ENCODE results near the gene PDE4D.

The PDE4D gene

GRCh38 chr5:59241552-59241951, 652.0 kb downstream of the PDE4D start:
- H3K27me3 ChIP-seq (replicated peaks; ENCODE audit: control insufficient read depth, insufficient read depth, low read length) = no peaks in the 10 kb centered on the region
- DNase-seq (ENCODE audit: extremely low read depth, insufficient read length) = no peak
- TF ChIP-seq CTCF (IDR thresholded peaks at IDR 0.05; ENCODE audit: insufficient read depth, low read length, poor library complexity, severe bottlenecking) = no peak
- H3K4me3 ChIP-seq (replicated peaks; ENCODE audit: low read depth, low read length) = no peak overlapping the region
- H3K36me3 ChIP-seq (ENCODE audit: control insufficient read depth, insufficient read depth, low read length) = no peaks in the 10 kb centered on the region

- no peak for TF ChIP-seq CTCF (IDR thresholded peaks at IDR 0.05; ENCODE audit: insufficient read depth, low read length, poor library complexity, severe bottlenecking)
- Histone ChIP-seq H3K36me3 (ENCODE audit: control insufficient read depth, insufficient read depth, low read length) (no peaks in the 10 kb centered on the region), H3K4me3 (replicated peaks; ENCODE audit: low read depth, low read length) (no peak overlapping the region), H3K27me3 (replicated peaks; ENCODE audit: control insufficient read depth, insufficient read depth, low read length) (no peaks in the 10 kb centered on the region)
- no peak for DNase-seq (ENCODE audit: extremely low read depth, insufficient read length)
Observed at GRCh38 chr5:59241119-59241518, 652.4 kb downstream of the PDE4D start.

- no peak for TF ChIP-seq CTCF (IDR thresholded peaks at IDR 0.05; ENCODE audit: insufficient read depth, low read length, poor library complexity, severe bottlenecking)
- H3K36me3 ChIP-seq (ENCODE audit: control insufficient read depth, insufficient read depth, low read length) = no peaks in the 10 kb centered on the region
- no peaks in the 10 kb centered on the region for H3K27me3 ChIP-seq (replicated peaks; ENCODE audit: control insufficient read depth, insufficient read depth, low read length)
- H3K4me3 ChIP-seq (replicated peaks; ENCODE audit: low read depth, low read length) = no peak overlapping the region
- peak; percentile 14 for DNase-seq (ENCODE audit: extremely low read depth, insufficient read length)
Observed at GRCh38 chr5:59238126-59238902, 655.2 kb downstream of the PDE4D start.

GRCh38 chr5:59236986-59237385, 656.5 kb downstream of the PDE4D start:
- H3K27me3 ChIP-seq (replicated peaks; ENCODE audit: control insufficient read depth, insufficient read depth, low read length) = no peaks in the 10 kb centered on the region
- no peak for DNase-seq (ENCODE audit: extremely low read depth, insufficient read length)
- no peaks in the 10 kb centered on the region for H3K36me3 ChIP-seq (ENCODE audit: control insufficient read depth, insufficient read depth, low read length)
- H3K4me3 ChIP-seq (replicated peaks; ENCODE audit: low read depth, low read length) = no peak overlapping the region
- no peak for TF ChIP-seq CTCF (IDR thresholded peaks at IDR 0.05; ENCODE audit: insufficient read depth, low read length, poor library complexity, severe bottlenecking)

GRCh38 chr5:59236448-59236847, 657.1 kb downstream of the PDE4D start:
- no peak for TF ChIP-seq CTCF (IDR thresholded peaks at IDR 0.05; ENCODE audit: insufficient read depth, low read length, poor library complexity, severe bottlenecking)
- Histone ChIP-seq H3K4me3 (replicated peaks; ENCODE audit: low read depth, low read length) (no peak overlapping the region), H3K36me3 (ENCODE audit: control insufficient read depth, insufficient read depth, low read length) (no peaks in the 10 kb centered on the region), H3K27me3 (replicated peaks; ENCODE audit: control insufficient read depth, insufficient read depth, low read length) (no peaks in the 10 kb centered on the region)
- no peak for DNase-seq (ENCODE audit: extremely low read depth, insufficient read length)
